GM12865 (cell line): ENCODE measurements around the gene CPNE4.

Experiments
- DNase-seq: peaks from one replicate; pipeline ENCODE4 v3.0.0; 2010; ENCODE audit warnings: low read depth
- H3K4me3 ChIP-seq: 2 replicates; pipeline ENCODE4 v1.5.1; 2011; ENCODE audit warnings: mild to moderate bottlenecking, low read depth, low read length, control low read depth
- CTCF ChIP-seq: IDR thresholded peaks from 2 replicates; pipeline ENCODE4 v1.5.1; 2011; ENCODE audit warnings: low read length, control low read depth, low read depth, inconsistent platforms; ENCODE audit not compliant: insufficient read depth; ENCODE audit errors: missing control alignments

The CPNE4 gene

DNA sequence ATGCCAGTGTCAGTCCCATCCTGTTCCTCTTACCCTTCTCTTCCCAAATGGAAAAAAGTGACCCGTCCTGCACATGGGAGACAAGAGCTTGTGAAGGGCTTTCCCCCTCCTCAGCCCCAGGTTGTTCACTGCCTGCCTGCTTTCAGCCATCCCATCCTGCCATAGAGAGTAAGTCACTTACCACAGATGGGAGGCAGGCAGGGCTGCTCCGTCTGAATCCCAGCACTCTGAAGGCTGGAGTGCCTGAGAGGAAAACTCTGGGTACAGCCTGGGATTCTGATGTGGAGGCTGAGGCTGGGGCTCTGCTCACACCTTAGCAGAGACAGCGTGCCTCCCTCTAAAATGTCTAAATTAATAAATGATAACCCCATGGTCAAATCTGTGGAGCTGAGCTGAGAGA, 14.8 kb downstream of the CPNE4 start:
- no peak for DNase-seq
- H3K4me3 ChIP-seq: no peak overlapping the region
- no peak for TF ChIP-seq CTCF

- DNase-seq: no peak
- H3K4me3 ChIP-seq: no peak overlapping the region
- no peak for TF ChIP-seq CTCF
Observed at GRCh38 chr3:132017137-132017536, 17.7 kb downstream of the CPNE4 start.

- TF ChIP-seq CTCF: no peak
- H3K4me3 ChIP-seq: no peak overlapping the region
- DNase-seq: no peak
Observed at GRCh38 chr3:132016061-132017041, 18.5 kb downstream of the CPNE4 start.

- no peak overlapping the region for H3K4me3 ChIP-seq
- DNase-seq: no peak
- no peak for TF ChIP-seq CTCF
Observed at GRCh38 chr3:132014105-132014504, 20.7 kb downstream of the CPNE4 start.

DNA sequence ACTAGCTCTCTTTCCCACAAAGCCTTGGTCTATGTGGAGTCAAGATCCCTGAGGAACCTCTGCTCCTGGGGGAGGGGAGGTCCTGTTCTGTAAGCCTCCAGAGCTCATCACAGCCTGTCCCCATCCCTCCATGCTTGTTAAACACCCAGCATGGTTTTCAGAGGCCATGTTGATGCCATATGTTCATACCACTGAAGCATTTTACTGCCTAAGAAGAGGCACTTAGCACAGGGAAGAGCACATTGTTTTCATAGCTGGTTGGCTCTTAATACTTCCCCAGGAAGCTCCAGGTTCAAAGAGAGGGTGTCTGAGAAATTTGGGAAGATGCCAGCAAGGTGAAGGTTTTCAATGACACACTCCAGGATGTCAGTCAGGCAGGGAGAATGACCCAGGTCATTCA, 25.6 kb downstream of the CPNE4 start:
- no peak for TF ChIP-seq CTCF
- DNase-seq: no peak
- H3K4me3 ChIP-seq: no peak overlapping the region

- H3K4me3 ChIP-seq: no peak overlapping the region
- no peak for DNase-seq
- TF ChIP-seq CTCF: no peak
Observed at GRCh38 chr3:132008837-132009236, 26.0 kb downstream of the CPNE4 start.
